Esophagus squamous epithelium (tissue), 5 donors: ENCODE results near the gene CCDC69. TPM values are rescaled to one million over a fixed set of nuclear protein-coding genes. Genes with fewer than 3 reads are reported as not detected.

Experiments used
- DNase-seq: peaks from one replicate; lab custom pipeline; 2025; lab: John Stamatoyannopoulos, UW
- H3K27ac ChIP-seq, 4 donors: fragments of 200-600 bp; sonication (generic); one replicate each; pipeline ENCODE4 v1.5.1; 2016 to 2019; ENCODE audit warnings: mild to moderate bottlenecking in 1 of 4
- H3K27me3 ChIP-seq, 4 donors: fragments of 200-600 bp; sonication (generic); 1 replicate in 3 of 4; 2 replicates in 1 of 4; pipeline versions ENCODE4 v1.5.1 to v1.6.0; 2017 to 2021; ENCODE audit warnings: antibody characterized with exemption in 1 of 4
- H3K36me3 ChIP-seq, 3 donors: fragments of 200-600 bp; sonication (generic); one replicate each; pipeline ENCODE4 v1.5.1; 2016 to 2019
- H3K4me1 ChIP-seq, 3 donors: fragments of 200-600 bp; sonication (generic); one replicate each; pipeline ENCODE4 v1.5.1; 2017 to 2019
- H3K4me3 ChIP-seq, 4 donors: fragments of 200-600 bp; sonication (generic); 1 replicate in 3 of 4; 2 replicates in 1 of 4; pipeline ENCODE4 v1.5.1; 2016 to 2019; ENCODE audit warnings: mild to moderate bottlenecking in 2 of 4, moderate library complexity in 1 of 4
- H3K9me3 ChIP-seq, 3 donors: fragments of 200-600 bp; sonication (generic); one replicate each; pipeline ENCODE4 v1.5.1; 2016 to 2019
- CTCF ChIP-seq, 6 experiments: fragments of 450-650 bp in 4 of 6; fragments of 200-600 bp in 2 of 6; sonication (generic) in 2 of 6; IDR thresholded peaks; one replicate each; pipeline ENCODE4 v1.5.1; 2016 to 2019; ENCODE audit warnings: antibody characterized with exemption in 6 of 6, mild to moderate bottlenecking in 4 of 6, moderate library complexity in 4 of 6
- POLR2A ChIP-seq, 4 donors: fragments of 450-650 bp; IDR thresholded peaks; one replicate each; pipeline ENCODE4 v1.6.1; 2017; ENCODE audit warnings: antibody characterized with exemption in 4 of 4, mild to moderate bottlenecking in 4 of 4, moderate library complexity in 3 of 4
- WGBS, 2 donors: methylation state at CpG; one replicate each; pipeline ENCODE4 v1.1.5; 2018; 5-methylcytosine and 5-hydroxymethylcytosine counted together
- intact Hi-C: fragments of 100-400 bp; cut with DNase I; formaldehyde crosslinking; loops from one replicate; pipeline ENCODE4 v1.15.0; 2022
- total RNA-seq, 4 donors: library from RNA; depleted of rRNA; stranded (reverse); fragments of >200 nt; gene quantifications; one replicate each; pipeline ENCODE4 v1.1.0, GENCODE V29; 2016
- donor health status: DM: yes; HTN: yes; CAD: no.

Gene CCDC69
- total RNA-seq, 4 donors from 2014 or later = 10.9 to 87.0 (median 37.8) TPM

- Histone ChIP-seq H3K27ac (peak overlapping the region in 2 of 4 donors; percentile 27 to 49), H3K4me3 (no peak overlapping the region), H3K4me1 (peaks cover 0 to 9% (median 3%) of the 10 kb centered on the region in 3 donors), H3K27me3 (no peaks in the 10 kb centered on the region), H3K9me3 (no peaks in the 10 kb centered on the region), H3K36me3 (peaks cover 0 to 5% (median 0%) of the 10 kb centered on the region in 3 donors)
- no peak for DNase-seq
- TF ChIP-seq CTCF (IDR thresholded peaks at IDR 0.05) (no peak), POLR2A (IDR thresholded peaks at IDR 0.05) (no peak)
- WGBS, 2 donors = 74 to 80% methylated on average over 8 to 15 of the region's 15 CpGs
- intact Hi-C loops = no loop called here
Observed at GRCh38 chr5:151174612-151175101, 49.2 kb downstream of the CCDC69 start.

GRCh38 chr5:151173711-151174611 is 49.9 kb downstream of the CCDC69 start:
- no peaks in the 10 kb centered on the region for H3K9me3 ChIP-seq
- no peak overlapping the region for H3K4me3 ChIP-seq
- TF ChIP-seq CTCF (IDR thresholded peaks at IDR 0.05) (no peak), POLR2A (IDR thresholded peaks at IDR 0.05) (no peak)
- H3K27ac ChIP-seq = peak overlapping the region in 2 of 4 donors; percentile 17 to 49
- 75 to 81% methylated on average over 7 to 8 of the region's 11 CpGs for WGBS, 2 donors
- H3K27me3 ChIP-seq = no peaks in the 10 kb centered on the region
- peaks cover 0 to 5% (median 0%) of the 10 kb centered on the region in 3 donors for H3K36me3 ChIP-seq
- peaks cover 0 to 9% (median 3%) of the 10 kb centered on the region in 3 donors for H3K4me1 ChIP-seq
- DNase-seq = no peak
- intact Hi-C loops = no loop called here

DNA sequence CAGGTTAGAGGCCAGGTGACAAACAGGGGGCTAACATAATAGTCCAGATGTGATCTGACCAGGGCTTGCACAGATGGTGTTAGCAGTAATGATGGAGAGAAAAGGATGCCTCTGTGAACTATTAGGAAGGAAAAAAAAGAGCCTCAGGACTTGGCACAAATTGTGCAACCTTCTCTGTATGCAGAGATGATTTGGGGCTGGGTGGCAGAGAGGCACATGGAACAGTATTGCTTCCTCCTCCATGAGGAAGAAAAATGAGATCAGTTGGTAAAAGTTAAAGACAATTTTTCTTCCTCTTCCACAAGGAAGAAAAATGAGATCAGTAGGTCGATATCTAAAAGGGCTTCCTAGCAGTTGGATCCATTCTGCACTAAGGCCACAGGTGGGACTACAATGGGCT is 52.4 kb downstream of the CCDC69 start:
- Histone ChIP-seq H3K27ac (no peak overlapping the region), H3K36me3 (no peaks in the 10 kb centered on the region), H3K9me3 (no peaks in the 10 kb centered on the region), H3K4me1 (peaks cover 0 to 9% (median 3%) of the 10 kb centered on the region in 3 donors), H3K27me3 (no peaks in the 10 kb centered on the region), H3K4me3 (no peak overlapping the region)
- TF ChIP-seq POLR2A (IDR thresholded peaks at IDR 0.05) (no peak), CTCF (IDR thresholded peaks at IDR 0.05) (no peak)
- 56 to 100% methylated on average over 1 of the region's 1 CpG for whole genome bisulfite sequencing, 2 donors
- DNase-seq = no peak
- intact Hi-C loops = no loop called here

DNA sequence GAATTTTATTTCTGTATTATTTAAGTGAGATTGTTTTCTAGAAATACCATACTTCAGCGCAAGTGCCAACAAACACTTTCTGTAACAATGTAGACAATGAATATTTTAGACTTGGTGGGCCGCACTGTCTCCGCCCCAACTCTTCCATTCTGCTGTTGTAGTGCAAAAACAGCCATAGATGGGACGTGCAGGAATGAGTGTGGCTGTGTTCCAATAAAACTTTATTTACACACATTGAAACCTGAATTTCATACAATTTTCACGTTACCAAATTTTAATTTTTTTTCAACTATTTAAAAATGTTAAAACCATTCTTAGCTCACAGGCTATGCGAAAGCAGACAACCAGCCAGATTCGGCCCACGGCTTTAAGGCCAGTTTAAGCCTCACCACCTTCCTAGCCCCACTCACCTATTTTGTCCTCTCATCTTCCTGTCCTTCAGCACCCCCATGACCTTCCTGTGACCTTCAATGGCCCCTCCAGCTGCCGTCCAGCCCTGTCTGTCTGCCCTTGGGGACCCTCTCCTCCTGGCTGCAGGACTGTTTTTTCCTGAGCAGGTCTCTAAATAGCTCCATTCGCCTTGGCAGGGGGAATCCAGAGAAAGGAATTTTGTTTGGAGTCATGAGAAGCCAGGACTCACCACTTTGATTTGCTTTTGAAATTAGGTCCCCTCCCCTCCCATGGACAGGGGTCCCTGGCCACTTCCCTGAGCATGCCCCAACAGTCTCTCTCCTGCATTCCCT is 55.1 kb downstream of the CCDC69 start:
- H3K36me3 ChIP-seq = no peaks in the 10 kb centered on the region
- DNase-seq = no peak
- H3K9me3 ChIP-seq = no peaks in the 10 kb centered on the region
- TF ChIP-seq POLR2A (IDR thresholded peaks at IDR 0.05) (no peak), CTCF (IDR thresholded peaks at IDR 0.05) (no peak)
- WGBS, 2 donors = 70 to 80% methylated on average over 10 of the region's 10 CpGs
- no peak overlapping the region for H3K27ac ChIP-seq
- intact Hi-C loops = no loop called here
- no peak overlapping the region for H3K4me3 ChIP-seq
- no peaks in the 10 kb centered on the region for H3K27me3 ChIP-seq
- H3K4me1 ChIP-seq = peaks cover 0 to 11% (median 7%) of the 10 kb centered on the region in 3 donors
